Cardiac muscle cell (in vitro differentiated cells and primary cell): Measurements from ENCODE around the gene SF1. TPM values are rescaled to one million over a fixed set of nuclear protein-coding genes. Genes with fewer than 3 reads are reported as not detected.

Source experiments
- DNase-seq, 2 donors: peaks; one replicate each; pipeline versions ENCODE4 v3.0.0 to v3.0.0-alpha.2; 2010 to 2017; ENCODE audit warnings: low read depth in 1 of 2, low spot score in 1 of 2
- H3K27ac ChIP-seq: fragments of 200-600 bp; sonication (generic); 2 replicates; pipeline ENCODE4 v1.5.1; 2016
- H3K27me3 ChIP-seq: fragments of 200-600 bp; sonication (generic); 2 replicates; pipeline ENCODE4 v1.6.0; 2016; ENCODE audit warnings: control low read depth
- H3K36me3 ChIP-seq: fragments of 200-600 bp; sonication (generic); 2 replicates; pipeline ENCODE4 v1.5.1; 2016; ENCODE audit warnings: control low read depth
- H3K4me1 ChIP-seq: fragments of 200-600 bp; sonication (generic); 2 replicates; pipeline ENCODE4 v1.8.1; 2017; ENCODE audit warnings: low read depth, mild to moderate bottlenecking, mixed run types
- H3K4me3 ChIP-seq: fragments of 200-600 bp; sonication (generic); 2 replicates; pipeline ENCODE4 v1.5.1; 2016; ENCODE audit warnings: mild to moderate bottlenecking
- H3K9me3 ChIP-seq: fragments of 200-600 bp; sonication (generic); 2 replicates; pipeline ENCODE4 v1.5.1; 2017; ENCODE audit warnings: low read depth, mild to moderate bottlenecking, control low read depth
- CTCF ChIP-seq: IDR thresholded peaks from 2 replicates; pipeline ENCODE4 v1.5.1; 2012; ENCODE audit warnings: low read depth, mild to moderate bottlenecking, low read length
- polyA plus RNA-seq: library from polyadenylated mRNA; unstranded; fragments of >200 nt; fragmentation: Nextera tagmentation; extraction: Ambion mirVana; gene quantifications from 2 replicates; pipeline ENCODE4 v1.2.1, GENCODE V29; 2016
- total RNA-seq: library from RNA; depleted of rRNA; stranded (reverse); fragments of >200 nt; gene quantifications from 2 replicates; pipeline ENCODE4 v1.2.3, GENCODE V29; 2016

Gene SF1
- total and polyA plus RNA-seq, 2 experiments from 2014 or later = 143 to 360 TPM

GRCh38 chr11:64763526-64764039 lies 14.8 kb downstream of the SF1 start:
- Histone ChIP-seq H3K27ac (peak overlapping the region; percentile 90), H3K4me1 (peaks cover 51% of the 10 kb centered on the region), H3K4me3 (no peak overlapping the region), H3K27me3 (no peaks in the 10 kb centered on the region), H3K36me3 (peaks cover 44% of the 10 kb centered on the region), H3K9me3 (no peaks in the 10 kb centered on the region)
- TF ChIP-seq CTCF = no peak
- DNase-seq = peak in 1 of 2 donors; percentile 35

GRCh38 chr11:64762674-64763525 lies 15.4 kb downstream of the SF1 start:
- Histone ChIP-seq H3K36me3 (peaks cover 37% of the 10 kb centered on the region), H3K9me3 (no peaks in the 10 kb centered on the region), H3K27me3 (no peaks in the 10 kb centered on the region), H3K27ac (peak overlapping the region; percentile 90), H3K4me1 (peaks cover 54% of the 10 kb centered on the region), H3K4me3 (no peak overlapping the region)
- DNase-seq = peak in 1 of 2 donors; percentile 68
- no peak for TF ChIP-seq CTCF

- peaks cover 31% of the 10 kb centered on the region for H3K36me3 ChIP-seq
- DNase-seq = no peak
- H3K27me3 ChIP-seq = no peaks in the 10 kb centered on the region
- TF ChIP-seq CTCF = no peak
- H3K4me1 ChIP-seq = peaks cover 54% of the 10 kb centered on the region
- H3K9me3 ChIP-seq = no peaks in the 10 kb centered on the region
- peak overlapping the region; percentile 90 for H3K27ac ChIP-seq
- H3K4me3 ChIP-seq = no peak overlapping the region
Observed at GRCh38 chr11:64762277-64762673, 16.1 kb downstream of the SF1 start.

GRCh38 chr11:64760759-64761420 lies 17.5 kb downstream of the SF1 start:
- Histone ChIP-seq H3K27me3 (no peaks in the 10 kb centered on the region), H3K27ac (peak overlapping the region; percentile 90), H3K9me3 (no peaks in the 10 kb centered on the region), H3K36me3 (peaks cover 22% of the 10 kb centered on the region), H3K4me3 (no peak overlapping the region), H3K4me1 (peaks cover 54% of the 10 kb centered on the region)
- no peak for TF ChIP-seq CTCF
- no peak for DNase-seq

- no peak for TF ChIP-seq CTCF
- H3K9me3 ChIP-seq = no peaks in the 10 kb centered on the region
- peak within 1 kb of the TSS; percentile 25 for H3K4me3 ChIP-seq
- peak within 1 kb of the TSS; percentile 90 for H3K27ac ChIP-seq
- peaks cover 50% of the 10 kb centered on the region for H3K4me1 ChIP-seq
- DNase-seq = peak; percentile 94 to 95
- H3K36me3 ChIP-seq = peaks cover 13% of the 10 kb centered on the region
- H3K27me3 ChIP-seq = no peaks in the 10 kb centered on the region
Observed at GRCh38 chr11:64759722-64760719, 18.3 kb downstream of the SF1 start, which contains the start of gene PYGM. Gene PYGM (minus strand): TSS chr11:64759974. CDS start chr11:64759898, 76 bp downstream.
